Neural cell (in vitro differentiated cells): ENCODE data around the gene TSPAN1. TPM values are rescaled to one million over a fixed set of nuclear protein-coding genes. Genes with fewer than 3 reads are reported as not detected.

ENCODE experiments used
- H2AFZ ChIP-seq: fragments of 200-600, 300-800 bp; sonication (generic), shearing (Covaris generic); 2 replicates; pipeline ENCODE4 v1.6.0; 2014; ENCODE audit warnings: low read depth, mild to moderate bottlenecking, antibody characterized with exemption, low read length, moderate library complexity
- H3F3A ChIP-seq: fragments of 200-600 bp; shearing (Covaris generic); 2 replicates; pipeline ENCODE4 v1.6.1; 2016; ENCODE audit warnings: mild to moderate bottlenecking, moderate library complexity, mixed read lengths, antibody characterized with exemption, low read length; ENCODE audit not compliant: insufficient read depth, poor library complexity, severe bottlenecking
- H3K27ac ChIP-seq: fragments of 200-600, 300-800 bp; sonication (generic), shearing (Covaris generic); 2 replicates; pipeline ENCODE4 v1.5.1; 2014; ENCODE audit warnings: mild to moderate bottlenecking, low read length, moderate library complexity
- H3K27me3 ChIP-seq: fragments of 300-800, 200-600 bp; sonication (generic), shearing (Covaris generic); 2 replicates; pipeline ENCODE4 v1.6.0; 2014; ENCODE audit warnings: mild to moderate bottlenecking, low read depth, low read length, moderate library complexity; ENCODE audit not compliant: insufficient read depth
- H3K36me3 ChIP-seq: fragments of 300-800, 200-600 bp; sonication (generic), shearing (Covaris generic); 2 replicates; pipeline ENCODE4 v1.5.1; 2014; ENCODE audit warnings: mild to moderate bottlenecking, antibody characterized with exemption, low read length, moderate library complexity; ENCODE audit not compliant: insufficient read depth
- H3K4me2 ChIP-seq: fragments of 300-800, 200-600 bp; sonication (generic), shearing (Covaris generic); 2 replicates; pipeline ENCODE4 v1.6.0; 2014; ENCODE audit warnings: mild to moderate bottlenecking, low read length
- H3K4me3 ChIP-seq: fragments of 300-800, 200-600 bp; sonication (generic), shearing (Covaris generic); 2 replicates; pipeline ENCODE4 v1.5.1; 2014; ENCODE audit warnings: mild to moderate bottlenecking, low read length, moderate library complexity
- H3K79me2 ChIP-seq: fragments of 200-600 bp; shearing (Covaris generic); replicated peaks from 2 replicates; pipeline ENCODE4 v1.6.0; 2014; ENCODE audit warnings: mild to moderate bottlenecking, low read length, moderate library complexity; ENCODE audit not compliant: insufficient read depth
- H3K9ac ChIP-seq: fragments of 300-800, 200-600 bp; sonication (generic), shearing (Covaris generic); 2 replicates; pipeline ENCODE4 v1.6.1; 2016; ENCODE audit warnings: mild to moderate bottlenecking, low read length, mixed read lengths
- H3K9me2 ChIP-seq: fragments of 200-600 bp; shearing (Covaris generic); 2 replicates; pipeline ENCODE4 v1.6.1; 2016; ENCODE audit warnings: mild to moderate bottlenecking, low read length, mixed read lengths; ENCODE audit not compliant: insufficient read depth
- H3K9me3 ChIP-seq: fragments of 200-600, 300-800 bp; sonication (generic), shearing (Covaris generic); 2 replicates; pipeline ENCODE4 v1.6.1; 2016; ENCODE audit warnings: mild to moderate bottlenecking, mixed run types, low read length, moderate library complexity, mixed read lengths
- H4K20me1 ChIP-seq: fragments of 200-600 bp; shearing (Covaris generic); 2 replicates; pipeline ENCODE4 v1.6.1; 2016; ENCODE audit warnings: mild to moderate bottlenecking, mixed run types; ENCODE audit not compliant: insufficient read depth
- EP300 ChIP-seq: fragments of 450-650 bp; conservative IDR thresholded peaks from 2 replicates; pipeline ENCODE4 v1.6.1; 2014; ENCODE audit warnings: antibody characterized with exemption, mild to moderate bottlenecking, moderate library complexity; ENCODE audit not compliant: poor library complexity, severe bottlenecking
- EZH2 ChIP-seq: fragments of 200-600, 300-800 bp; shearing (Covaris generic), sonication (generic); IDR thresholded peaks from 2 replicates; pipeline ENCODE4 v1.6.1; 2014; ENCODE audit warnings: antibody characterized with exemption, low read length, borderline replicate concordance, mild to moderate bottlenecking; ENCODE audit not compliant: insufficient read depth, poor library complexity, severe bottlenecking
- MXI1 ChIP-seq: fragments of 450-650 bp; conservative IDR thresholded peaks from 2 replicates; pipeline ENCODE4 v1.6.1; 2014; ENCODE audit warnings: antibody characterized with exemption, mild to moderate bottlenecking; ENCODE audit not compliant: poor library complexity, severe bottlenecking
- POLR2AphosphoS5 ChIP-seq: IDR thresholded peaks from 2 replicates; pipeline ENCODE4 v1.6.1; 2012
- RAD21 ChIP-seq: fragments of 450-650 bp; conservative IDR thresholded peaks from 2 replicates; pipeline ENCODE4 v1.6.1; 2014; ENCODE audit warnings: antibody characterized with exemption, mild to moderate bottlenecking, moderate library complexity
- SMC3 ChIP-seq: fragments of 450-650 bp; conservative IDR thresholded peaks from 2 replicates; pipeline ENCODE4 v1.6.1; 2014; ENCODE audit warnings: antibody characterized with exemption, mild to moderate bottlenecking, moderate library complexity; ENCODE audit not compliant: poor library complexity
- TAF1 ChIP-seq: IDR thresholded peaks from 2 replicates; pipeline ENCODE4 v1.6.1; 2012; ENCODE audit warnings: low read depth
- polyA plus RNA-seq: library from polyadenylated mRNA; depleted of rRNA; stranded (reverse); fragments of >200 nt; gene quantifications from 2 replicates; pipeline ENCODE4 v1.2.3, GENCODE V29; 2014
- TF ChIP-seq, protein P1 (sequence below): fragments of 450-650 bp; IDR thresholded peaks from 2 replicates; pipeline ENCODE4 v1.5.1; 2014; ENCODE audit warnings: antibody characterized with exemption, mild to moderate bottlenecking, moderate library complexity; ENCODE audit not compliant: poor library complexity, severe bottlenecking
- TF ChIP-seq, protein P2 (sequence below): IDR thresholded peaks from 2 replicates; pipeline ENCODE4 v1.6.1; 2012; ENCODE audit warnings: borderline replicate concordance

TSPAN1 gene
- polyA plus RNA-seq, 1 donor from 2014 or later = 0.62 TPM

DNA sequence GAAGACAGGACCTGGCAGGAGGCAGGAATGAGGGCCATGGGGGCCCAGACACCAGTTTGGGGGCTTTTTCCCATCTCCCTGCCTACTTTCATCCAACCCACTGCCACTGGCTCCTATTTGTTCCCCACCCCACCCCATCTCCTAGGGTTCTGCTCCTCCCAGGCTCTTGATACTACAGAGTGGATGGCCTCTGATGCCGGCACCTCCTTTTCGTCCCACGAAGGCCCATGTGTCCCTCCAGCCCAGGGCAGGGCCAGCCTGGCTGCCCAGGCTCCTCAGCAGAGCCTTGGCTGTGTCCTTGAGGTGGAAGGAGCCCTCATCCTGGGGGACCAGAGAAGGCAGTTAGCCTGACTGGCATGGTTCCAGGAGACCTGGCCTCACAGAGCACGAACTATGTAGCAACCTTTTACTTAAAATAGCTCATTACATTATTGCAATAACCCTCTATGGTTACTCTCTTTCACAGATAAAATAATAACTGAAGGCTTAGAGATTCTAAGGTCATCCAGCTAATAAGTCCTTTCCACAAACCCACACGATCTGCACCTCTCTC lies 19.8 kb downstream of the TSPAN1 start:
- Histone ChIP-seq H3K9ac (no peak overlapping the region), H2AFZ (no peak overlapping the region), H3K9me2 (no peaks in the 10 kb centered on the region), H3K27me3 (no peaks in the 10 kb centered on the region), H3F3A (no peaks in the 10 kb centered on the region), H3K9me3 (no peaks in the 10 kb centered on the region), H3K4me3 (no peak overlapping the region), H3K4me2 (no peak overlapping the region), H3K79me2 (no peaks in the 10 kb centered on the region), H3K27ac (no peak overlapping the region), H4K20me1 (no peaks in the 10 kb centered on the region), H3K36me3 (no peaks in the 10 kb centered on the region)
- TF ChIP-seq EP300 (no peak), RAD21 (no peak), MXI1 (no peak), POLR2AphosphoS5 (no peak), EZH2 (no peak), TAF1 (no peak), SMC3 (no peak)
- TF ChIP-seq, protein P1, sequence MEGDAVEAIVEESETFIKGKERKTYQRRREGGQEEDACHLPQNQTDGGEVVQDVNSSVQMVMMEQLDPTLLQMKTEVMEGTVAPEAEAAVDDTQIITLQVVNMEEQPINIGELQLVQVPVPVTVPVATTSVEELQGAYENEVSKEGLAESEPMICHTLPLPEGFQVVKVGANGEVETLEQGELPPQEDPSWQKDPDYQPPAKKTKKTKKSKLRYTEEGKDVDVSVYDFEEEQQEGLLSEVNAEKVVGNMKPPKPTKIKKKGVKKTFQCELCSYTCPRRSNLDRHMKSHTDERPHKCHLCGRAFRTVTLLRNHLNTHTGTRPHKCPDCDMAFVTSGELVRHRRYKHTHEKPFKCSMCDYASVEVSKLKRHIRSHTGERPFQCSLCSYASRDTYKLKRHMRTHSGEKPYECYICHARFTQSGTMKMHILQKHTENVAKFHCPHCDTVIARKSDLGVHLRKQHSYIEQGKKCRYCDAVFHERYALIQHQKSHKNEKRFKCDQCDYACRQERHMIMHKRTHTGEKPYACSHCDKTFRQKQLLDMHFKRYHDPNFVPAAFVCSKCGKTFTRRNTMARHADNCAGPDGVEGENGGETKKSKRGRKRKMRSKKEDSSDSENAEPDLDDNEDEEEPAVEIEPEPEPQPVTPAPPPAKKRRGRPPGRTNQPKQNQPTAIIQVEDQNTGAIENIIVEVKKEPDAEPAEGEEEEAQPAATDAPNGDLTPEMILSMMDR = no peak
- TF ChIP-seq, protein P2, sequence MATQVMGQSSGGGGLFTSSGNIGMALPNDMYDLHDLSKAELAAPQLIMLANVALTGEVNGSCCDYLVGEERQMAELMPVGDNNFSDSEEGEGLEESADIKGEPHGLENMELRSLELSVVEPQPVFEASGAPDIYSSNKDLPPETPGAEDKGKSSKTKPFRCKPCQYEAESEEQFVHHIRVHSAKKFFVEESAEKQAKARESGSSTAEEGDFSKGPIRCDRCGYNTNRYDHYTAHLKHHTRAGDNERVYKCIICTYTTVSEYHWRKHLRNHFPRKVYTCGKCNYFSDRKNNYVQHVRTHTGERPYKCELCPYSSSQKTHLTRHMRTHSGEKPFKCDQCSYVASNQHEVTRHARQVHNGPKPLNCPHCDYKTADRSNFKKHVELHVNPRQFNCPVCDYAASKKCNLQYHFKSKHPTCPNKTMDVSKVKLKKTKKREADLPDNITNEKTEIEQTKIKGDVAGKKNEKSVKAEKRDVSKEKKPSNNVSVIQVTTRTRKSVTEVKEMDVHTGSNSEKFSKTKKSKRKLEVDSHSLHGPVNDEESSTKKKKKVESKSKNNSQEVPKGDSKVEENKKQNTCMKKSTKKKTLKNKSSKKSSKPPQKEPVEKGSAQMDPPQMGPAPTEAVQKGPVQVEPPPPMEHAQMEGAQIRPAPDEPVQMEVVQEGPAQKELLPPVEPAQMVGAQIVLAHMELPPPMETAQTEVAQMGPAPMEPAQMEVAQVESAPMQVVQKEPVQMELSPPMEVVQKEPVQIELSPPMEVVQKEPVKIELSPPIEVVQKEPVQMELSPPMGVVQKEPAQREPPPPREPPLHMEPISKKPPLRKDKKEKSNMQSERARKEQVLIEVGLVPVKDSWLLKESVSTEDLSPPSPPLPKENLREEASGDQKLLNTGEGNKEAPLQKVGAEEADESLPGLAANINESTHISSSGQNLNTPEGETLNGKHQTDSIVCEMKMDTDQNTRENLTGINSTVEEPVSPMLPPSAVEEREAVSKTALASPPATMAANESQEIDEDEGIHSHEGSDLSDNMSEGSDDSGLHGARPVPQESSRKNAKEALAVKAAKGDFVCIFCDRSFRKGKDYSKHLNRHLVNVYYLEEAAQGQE = no peak

DNA sequence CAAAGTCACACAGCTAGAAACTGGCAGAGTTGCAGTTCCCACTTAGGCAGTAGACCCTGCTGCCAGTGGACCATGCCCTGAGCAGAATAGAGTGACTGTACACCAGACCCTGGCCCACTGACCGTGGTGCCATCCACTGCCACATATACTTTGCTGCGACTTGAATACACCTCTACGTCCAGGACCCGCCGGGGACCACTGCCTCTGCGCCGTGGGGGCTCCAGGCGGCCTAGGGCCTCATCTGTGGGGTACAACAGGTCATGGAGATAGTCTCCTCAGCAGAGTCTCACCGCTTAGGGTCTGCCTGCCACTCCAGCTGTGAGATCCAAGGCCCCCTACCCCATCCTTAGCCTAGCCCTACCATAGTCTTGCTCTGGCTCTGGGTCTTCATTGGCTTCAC lies 21.7 kb downstream of the TSPAN1 start:
- Histone ChIP-seq H3K36me3 (no peaks in the 10 kb centered on the region), H3K4me3 (no peak overlapping the region), H3K9ac (no peak overlapping the region), H3K27me3 (no peaks in the 10 kb centered on the region), H3K27ac (no peak overlapping the region), H3F3A (no peaks in the 10 kb centered on the region), H2AFZ (no peak overlapping the region), H3K79me2 (no peaks in the 10 kb centered on the region), H4K20me1 (no peaks in the 10 kb centered on the region), H3K9me3 (no peaks in the 10 kb centered on the region), H3K4me2 (no peak overlapping the region), H3K9me2 (no peaks in the 10 kb centered on the region)
- TF ChIP-seq EZH2 (no peak), RAD21 (no peak), SMC3 (no peak), POLR2AphosphoS5 (no peak), EP300 (no peak), MXI1 (no peak), TAF1 (no peak)
- TF ChIP-seq, protein P1 = no peak
- TF ChIP-seq, protein P2 = no peak
